ENCODE measurements around the gene MCEE. TPM values are rescaled to one million over a fixed set of nuclear protein-coding genes. Genes with fewer than 3 reads are reported as not detected.

MCEE gene
- total and polyA plus RNA-seq, 8 donors, result 15.6 to 33.2 (median 24.4) TPM

DNA sequence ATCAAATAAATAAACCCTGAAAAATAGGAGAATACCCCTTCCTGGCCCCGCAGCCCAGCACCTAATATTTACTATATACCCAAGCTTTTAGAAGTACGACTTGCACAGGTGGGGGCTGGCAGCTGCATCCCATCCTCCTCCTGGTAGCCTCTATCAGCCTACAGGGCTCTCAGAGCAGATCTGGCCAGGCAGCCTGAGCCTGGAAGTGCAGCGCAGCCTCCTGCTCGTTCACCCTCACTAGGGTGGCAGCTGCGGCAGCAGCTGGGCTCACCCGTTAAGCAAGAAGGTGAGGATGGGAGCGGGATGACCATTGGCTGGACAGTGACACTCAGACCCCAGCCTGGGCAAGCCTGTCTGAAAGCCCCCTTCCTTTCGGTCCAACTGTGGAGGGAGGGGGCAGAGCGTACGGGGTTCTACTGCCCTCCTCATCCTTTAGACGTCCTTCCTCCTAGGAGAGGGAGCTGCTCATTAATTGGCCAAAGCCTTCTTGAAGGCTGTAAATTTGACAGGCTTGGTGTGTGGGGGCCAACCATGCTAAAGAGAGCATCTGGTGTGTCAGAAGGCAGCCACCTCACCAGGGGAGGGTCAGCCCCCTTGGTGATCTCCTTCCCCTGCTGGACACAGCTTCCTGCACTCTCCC lies 23.7 kb upstream of the MCEE start:
- intact Hi-C loops (cut with DNase I), result no loop called here
- Histone ChIP-seq H3K4me1 (peaks cover 0 to 8% of the 10 kb centered on the region in 2 donors), H3K27ac (no peak overlapping the region), H3K27me3 (peaks cover 0 to 11% of the 10 kb centered on the region in 2 donors), H3K9me3 (no peaks in the 10 kb centered on the region), H3K36me3 (peaks cover 0 to 23% of the 10 kb centered on the region in 2 donors), H3K4me3 (no peak overlapping the region)
- TF ChIP-seq CTCF (IDR thresholded peaks at IDR 0.05), result no peak
- DNase-seq (no peak), ATAC-seq (no peak)

DNA sequence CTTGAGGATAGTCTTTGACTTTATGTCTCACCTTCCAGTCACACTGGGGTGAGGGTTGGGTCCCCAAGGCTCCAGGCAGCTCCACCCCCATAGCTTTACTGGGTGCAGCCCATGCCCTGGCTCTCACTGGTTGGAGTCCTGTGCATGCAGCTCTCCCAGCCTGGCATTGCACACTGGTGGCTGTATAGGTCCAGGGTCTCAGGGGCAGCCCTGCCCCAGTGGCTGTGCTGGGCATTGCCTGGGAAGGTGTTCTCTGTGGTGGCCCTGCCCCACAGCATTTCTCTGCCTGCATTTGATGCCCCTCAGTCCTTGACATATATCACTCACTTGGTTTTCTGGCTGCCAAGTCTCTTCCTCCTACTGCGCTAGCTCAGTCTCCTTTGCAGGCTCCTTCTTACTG lies 21.6 kb upstream of the MCEE start:
- Histone ChIP-seq H3K36me3 (peaks cover 3 to 44% of the 10 kb centered on the region in 2 donors), H3K27me3 (peaks cover 0 to 1% of the 10 kb centered on the region in 2 donors), H3K27ac (no peak overlapping the region), H3K9me3 (no peaks in the 10 kb centered on the region), H3K4me1 (no peaks in the 10 kb centered on the region), H3K4me3 (no peak overlapping the region)
- no peak for TF ChIP-seq CTCF (IDR thresholded peaks at IDR 0.05)
- ATAC-seq (no peak), DNase-seq (no peak)
- intact Hi-C loops (cut with DNase I), result no loop called here

DNA sequence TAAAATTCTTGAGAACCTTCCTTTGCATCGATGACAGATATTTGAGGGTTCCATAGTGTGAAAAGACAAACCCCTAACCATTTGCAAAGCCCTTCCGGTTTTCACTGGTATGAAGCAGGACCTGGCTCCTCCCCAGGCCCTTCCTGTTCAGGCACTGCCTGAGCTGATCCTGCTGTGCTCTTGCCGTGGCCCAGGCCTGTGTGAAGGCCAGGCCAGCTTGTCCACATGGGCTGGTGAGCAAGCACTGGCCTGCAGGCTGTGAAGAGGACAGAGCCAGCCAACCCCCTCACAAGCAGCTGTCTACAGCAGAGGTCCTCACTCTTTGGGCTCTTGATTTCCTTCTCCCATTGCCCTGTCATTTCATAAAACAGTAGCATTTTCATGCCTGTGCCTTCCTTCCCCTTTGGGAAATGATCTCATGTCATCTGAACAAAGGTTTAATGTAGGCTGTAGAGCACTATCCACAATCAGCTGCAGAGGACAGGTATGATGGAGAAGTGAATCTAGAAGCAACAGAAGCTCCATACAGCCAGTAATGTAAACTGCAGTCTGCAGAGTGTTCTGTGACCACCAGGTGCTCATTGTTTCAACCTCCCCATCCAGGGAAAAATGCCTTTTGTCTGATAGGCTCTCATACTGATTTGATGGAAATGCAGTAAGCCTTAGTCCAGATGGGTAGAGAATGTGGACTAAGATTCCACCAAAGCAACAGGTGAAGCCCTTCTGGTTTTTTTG lies 20.2 kb upstream of the MCEE start:
- no peaks in the 10 kb centered on the region for H3K27me3 ChIP-seq
- no peak for TF ChIP-seq CTCF (IDR thresholded peaks at IDR 0.05)
- peak in 1 of 4 donors; percentile 5 for DNase-seq
- H3K9me3 ChIP-seq, result no peaks in the 10 kb centered on the region
- H3K36me3 ChIP-seq, result peaks cover 3 to 58% of the 10 kb centered on the region in 2 donors
- H3K4me1 ChIP-seq, result no peaks in the 10 kb centered on the region
- H3K4me3 ChIP-seq, result no peak overlapping the region
- intact Hi-C loops (cut with DNase I), result no loop called here
- no peak overlapping the region for H3K27ac ChIP-seq
- ATAC-seq, result no peak

DNA sequence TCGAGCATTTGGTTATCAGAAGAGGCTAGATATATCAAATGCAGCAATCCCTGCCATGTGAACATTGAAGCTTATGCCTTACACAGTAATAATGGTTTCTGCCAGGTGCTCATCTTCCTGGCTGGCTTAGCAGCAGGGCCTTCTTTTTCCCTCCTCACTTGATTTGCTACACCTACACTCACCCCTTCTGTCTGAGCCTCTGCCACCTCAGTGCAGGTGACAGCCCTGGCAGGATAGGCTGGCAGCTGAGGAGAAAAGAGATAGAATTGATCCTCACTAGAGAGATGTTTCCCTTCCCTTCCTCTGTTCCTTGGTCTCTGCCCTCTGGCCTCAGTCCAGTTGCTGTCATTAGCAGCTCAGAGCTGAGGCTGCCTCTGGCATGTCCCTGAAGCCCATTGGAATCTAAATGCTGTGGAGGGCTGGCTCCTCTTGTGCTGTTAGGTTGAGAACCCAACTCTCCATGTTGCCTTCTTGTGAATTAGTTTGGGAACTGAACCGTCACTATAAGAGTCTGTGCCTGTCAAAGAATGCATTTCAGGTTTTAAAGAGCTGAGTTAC lies 18.6 kb upstream of the MCEE start:
- Histone ChIP-seq H3K36me3 (peaks cover 3 to 75% of the 10 kb centered on the region in 2 donors), H3K27ac (no peak overlapping the region), H3K9me3 (no peaks in the 10 kb centered on the region), H3K4me1 (no peaks in the 10 kb centered on the region), H3K4me3 (no peak overlapping the region), H3K27me3 (no peaks in the 10 kb centered on the region)
- intact Hi-C loops (cut with DNase I), result no loop called here
- no peak for TF ChIP-seq CTCF (IDR thresholded peaks at IDR 0.05)
- DNase-seq (no peak), ATAC-seq (no peak)

DNA sequence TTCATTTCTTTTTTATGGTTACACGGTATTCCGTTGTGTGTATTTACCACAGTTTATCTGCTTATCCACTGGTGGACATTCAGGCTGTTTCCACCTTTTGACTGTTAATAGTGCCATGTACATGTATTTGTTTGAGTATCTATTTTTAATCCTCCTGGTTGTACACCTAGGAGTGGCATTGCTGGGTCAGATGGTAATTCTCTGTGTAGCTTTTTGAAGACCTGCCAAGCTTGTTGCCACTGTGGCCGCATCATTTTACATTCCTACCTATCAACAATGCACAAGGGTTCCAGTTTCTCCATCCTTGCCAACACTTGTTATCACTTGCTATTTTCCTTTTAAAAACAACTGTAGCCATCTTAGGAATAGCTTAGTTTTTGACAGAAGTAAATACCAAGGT lies 13.8 kb upstream of the MCEE start:
- no peaks in the 10 kb centered on the region for H3K9me3 ChIP-seq
- no peak overlapping the region for H3K4me3 ChIP-seq
- no peak for DNase-seq
- no peak for ATAC-seq
- H3K4me1 ChIP-seq, result no peaks in the 10 kb centered on the region
- H3K27ac ChIP-seq, result no peak overlapping the region
- H3K36me3 ChIP-seq, result peaks cover 3 to 100% of the 10 kb centered on the region in 2 donors
- no peak for TF ChIP-seq CTCF (IDR thresholded peaks at IDR 0.05)
- no peaks in the 10 kb centered on the region for H3K27me3 ChIP-seq
- intact Hi-C loops (cut with DNase I), result no loop called here

All from left lung (tissue), 10 donors.